ENCODE data around the gene BRD3.

The BRD3 gene

DNA sequence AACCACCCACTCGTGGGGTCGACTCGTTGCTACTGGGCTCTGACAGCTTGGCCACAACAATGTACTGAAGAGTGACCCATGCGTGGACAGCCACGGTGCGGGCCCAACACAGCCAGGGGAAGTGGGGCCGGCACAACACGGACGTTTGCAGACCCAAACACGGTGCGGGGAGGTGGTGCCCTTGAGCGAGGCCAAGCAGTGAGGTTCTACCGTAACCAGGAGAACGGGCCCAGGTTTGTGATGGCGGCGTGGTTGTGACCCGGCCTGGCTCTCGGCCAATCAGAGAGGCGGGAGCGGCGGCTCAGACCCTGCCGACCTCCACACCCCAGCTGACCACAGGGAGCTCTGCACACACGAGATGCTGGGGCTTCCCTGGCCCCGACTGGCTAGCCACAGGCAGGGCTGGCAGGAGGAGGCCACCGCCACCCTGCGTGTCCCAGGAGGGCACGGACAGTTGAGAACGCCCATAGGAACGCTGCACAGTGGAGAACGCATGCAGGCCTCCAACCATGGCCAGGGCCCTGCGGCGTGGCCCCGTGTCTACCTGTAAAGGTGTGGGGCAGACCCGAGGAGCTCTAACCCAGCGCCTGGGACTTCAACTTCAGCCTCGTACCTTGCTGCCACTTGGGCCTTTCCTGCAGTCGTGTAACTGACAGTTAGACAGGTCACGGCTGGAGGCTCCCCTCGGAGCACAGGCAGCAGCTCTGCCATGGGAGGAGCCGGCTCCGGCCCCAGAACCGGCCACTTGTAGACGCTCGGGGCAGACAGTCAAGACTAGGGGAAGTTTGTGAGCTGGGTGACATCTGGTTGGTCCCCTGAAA is 13.7 kb downstream of the BRD3 start:
- no peaks in the 10 kb centered on the region; the same call in 1 of the 2 replicates for H3K4me1 ChIP-seq (ENCODE audit: insufficient read depth, low read length)
- H3K9me3 ChIP-seq (ENCODE audit: control insufficient read depth, insufficient read depth, low read length), result no peaks in the 10 kb centered on the region
- H3K9ac ChIP-seq (ENCODE audit: low read depth, low read length), result no peak overlapping the region
- H3K36me3 ChIP-seq (ENCODE audit: insufficient read depth, low read length), result peaks cover 10% of the 10 kb centered on the region

DNA sequence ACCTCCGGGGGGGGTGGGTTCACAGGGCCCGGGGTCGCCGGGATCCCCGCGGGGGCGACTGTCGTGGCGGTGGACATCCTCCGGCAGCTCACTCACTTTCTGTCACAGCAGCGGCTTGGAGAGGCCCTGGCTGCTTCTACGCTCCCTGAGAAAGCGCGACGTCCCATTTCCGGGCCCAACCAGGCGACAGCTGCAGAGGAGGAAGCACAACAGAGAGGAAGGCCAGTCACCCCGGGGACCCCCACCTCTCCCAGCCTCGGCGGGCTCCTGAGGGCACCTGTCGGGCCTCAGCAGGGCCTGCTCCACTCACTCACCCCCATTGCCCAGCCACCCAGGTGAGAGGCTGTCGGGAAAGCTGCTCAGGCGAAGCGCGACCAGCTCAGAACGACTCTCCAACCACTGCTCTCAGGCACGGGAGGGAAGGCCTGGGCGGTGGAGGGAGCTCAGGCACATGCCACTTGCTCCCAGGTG is 14.4 kb downstream of the BRD3 start:
- H3K4me1 ChIP-seq (ENCODE audit: insufficient read depth, low read length), result no peaks in the 10 kb centered on the region; the same call in 1 of the 2 replicates
- no peaks in the 10 kb centered on the region for H3K9me3 ChIP-seq (ENCODE audit: control insufficient read depth, insufficient read depth, low read length)
- peaks cover 10% of the 10 kb centered on the region for H3K36me3 ChIP-seq (ENCODE audit: insufficient read depth, low read length)
- H3K9ac ChIP-seq (ENCODE audit: low read depth, low read length), result no peak overlapping the region

DNA sequence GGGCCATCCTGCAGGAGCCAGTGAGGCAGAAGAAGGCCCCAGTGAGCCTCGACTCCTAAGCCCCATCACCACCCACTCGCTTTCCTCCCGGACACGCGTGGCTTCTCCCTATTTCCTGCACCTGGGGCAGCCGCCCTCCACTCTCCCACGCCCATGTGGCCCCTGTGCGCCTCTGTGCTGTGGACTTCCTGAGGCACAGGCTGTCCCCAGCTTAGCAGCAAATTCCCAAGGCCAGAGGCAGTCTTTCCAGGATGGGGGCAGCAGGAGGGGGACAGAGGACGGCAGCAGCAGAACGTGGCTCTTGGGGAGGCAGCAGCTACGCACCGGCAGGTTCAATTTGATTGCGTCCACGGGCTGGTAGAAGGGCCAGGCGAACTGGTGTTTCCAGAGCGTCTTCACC is 14.9 kb downstream of the BRD3 start:
- Histone ChIP-seq H3K9ac (ENCODE audit: low read depth, low read length) (no peak overlapping the region), H3K36me3 (ENCODE audit: insufficient read depth, low read length) (peaks cover 10% of the 10 kb centered on the region), H3K9me3 (ENCODE audit: control insufficient read depth, insufficient read depth, low read length) (no peaks in the 10 kb centered on the region), H3K4me1 (ENCODE audit: insufficient read depth, low read length) (no peaks in the 10 kb centered on the region; the same call in 1 of the 2 replicates)

- no peak overlapping the region for H3K9ac ChIP-seq (ENCODE audit: low read depth, low read length)
- no peaks in the 10 kb centered on the region; the same call in 1 of the 2 replicates for H3K4me1 ChIP-seq (ENCODE audit: insufficient read depth, low read length)
- H3K36me3 ChIP-seq (ENCODE audit: insufficient read depth, low read length), result peaks cover 10% of the 10 kb centered on the region
- no peaks in the 10 kb centered on the region for H3K9me3 ChIP-seq (ENCODE audit: control insufficient read depth, insufficient read depth, low read length)
These were observed 15.3 kb downstream of the BRD3 start for GRCh38 chr9:134052491-134052890.

GRCh38 chr9:134051319-134051718 is 16.5 kb downstream of the BRD3 start:
- Histone ChIP-seq H3K36me3 (ENCODE audit: insufficient read depth, low read length) (peaks cover 10% of the 10 kb centered on the region), H3K4me1 (ENCODE audit: insufficient read depth, low read length) (no peaks in the 10 kb centered on the region; the same call in 1 of the 2 replicates), H3K9me3 (ENCODE audit: control insufficient read depth, insufficient read depth, low read length) (no peaks in the 10 kb centered on the region), H3K9ac (ENCODE audit: low read depth, low read length) (no peak overlapping the region)

- no peaks in the 10 kb centered on the region for H3K9me3 ChIP-seq (ENCODE audit: control insufficient read depth, insufficient read depth, low read length)
- H3K36me3 ChIP-seq (ENCODE audit: insufficient read depth, low read length), result peaks cover 10% of the 10 kb centered on the region
- no peaks in the 10 kb centered on the region; the same call in 1 of the 2 replicates for H3K4me1 ChIP-seq (ENCODE audit: insufficient read depth, low read length)
- no peak overlapping the region for H3K9ac ChIP-seq (ENCODE audit: low read depth, low read length)
These were observed 17.1 kb downstream of the BRD3 start for GRCh38 chr9:134050726-134051125.

- peaks cover 10% of the 10 kb centered on the region for H3K36me3 ChIP-seq (ENCODE audit: insufficient read depth, low read length)
- no peaks in the 10 kb centered on the region for H3K4me1 ChIP-seq (ENCODE audit: insufficient read depth, low read length)
These were observed 17.8 kb downstream of the BRD3 start for GRCh38 chr9:134049772-134050588.

GRCh38 chr9:134049236-134049635 is 18.6 kb downstream of the BRD3 start:
- Histone ChIP-seq H3K4me1 (ENCODE audit: insufficient read depth, low read length) (no peaks in the 10 kb centered on the region), H3K9ac (ENCODE audit: low read depth, low read length) (no peak overlapping the region), H3K9me3 (ENCODE audit: control insufficient read depth, insufficient read depth, low read length) (no peaks in the 10 kb centered on the region), H3K36me3 (ENCODE audit: insufficient read depth, low read length) (peaks cover 10% of the 10 kb centered on the region)

More at GRCh38 chr9:134049772-134050588, 17.8 kb downstream of the BRD3 start:
- Histone ChIP-seq H3K9ac (ENCODE audit: low read depth, low read length) (no peak overlapping the region), H3K9me3 (ENCODE audit: control insufficient read depth, insufficient read depth, low read length) (no peaks in the 10 kb centered on the region)

- Histone ChIP-seq H3K9me3 (ENCODE audit: control insufficient read depth, insufficient read depth, low read length) (no peaks in the 10 kb centered on the region), H3K4me1 (ENCODE audit: insufficient read depth, low read length) (no peaks in the 10 kb centered on the region), H3K36me3 (ENCODE audit: insufficient read depth, low read length) (peaks cover 13% of the 10 kb centered on the region), H3K9ac (ENCODE audit: low read depth, low read length) (no peak overlapping the region)
These were observed 19.3 kb downstream of the BRD3 start for GRCh38 chr9:134048582-134048968.

DNA sequence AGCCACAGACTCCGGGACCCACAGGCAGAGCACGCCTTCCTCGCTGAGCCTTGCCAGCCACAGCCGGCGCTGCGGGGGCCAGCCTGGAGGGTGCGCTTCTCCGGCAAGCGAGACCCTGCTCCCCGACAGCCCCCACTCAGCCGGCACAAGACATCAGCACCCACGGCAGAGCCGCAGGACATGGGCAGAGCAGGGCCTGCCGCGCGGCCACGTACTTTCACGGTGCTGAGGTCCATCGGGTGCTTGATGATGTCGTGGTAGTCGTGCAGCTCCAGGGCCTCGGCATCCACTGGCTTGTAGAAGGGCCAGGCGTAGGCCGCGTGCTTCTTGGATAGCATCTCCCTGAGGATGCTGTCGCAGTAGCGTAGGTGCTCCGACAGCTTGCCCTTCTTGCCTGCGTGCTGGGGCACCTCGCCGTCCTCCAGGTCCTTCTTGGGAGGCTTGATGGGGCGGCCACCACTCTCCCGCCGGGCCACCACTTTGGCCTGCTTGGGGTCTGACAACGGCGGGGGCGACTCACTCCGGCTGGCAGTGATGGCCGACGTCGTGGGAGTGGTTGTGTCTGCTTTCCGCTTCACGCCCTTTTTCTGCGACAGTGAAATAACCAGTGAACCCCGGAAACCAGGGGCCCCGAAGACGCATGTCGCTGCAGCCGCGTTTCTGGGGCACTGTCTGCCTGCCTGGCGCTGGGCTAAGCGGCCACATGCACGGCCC is 19.8 kb downstream of the BRD3 start:
- peaks cover 11% of the 10 kb centered on the region for H3K36me3 ChIP-seq (ENCODE audit: insufficient read depth, low read length)
- no peaks in the 10 kb centered on the region for H3K4me1 ChIP-seq (ENCODE audit: insufficient read depth, low read length)
- no peak overlapping the region for H3K9ac ChIP-seq (ENCODE audit: low read depth, low read length)
- H3K9me3 ChIP-seq (ENCODE audit: control insufficient read depth, insufficient read depth, low read length), result no peaks in the 10 kb centered on the region

GRCh38 chr9:134046894-134047681 is 20.7 kb downstream of the BRD3 start:
- Histone ChIP-seq H3K36me3 (ENCODE audit: insufficient read depth, low read length) (peaks cover 2% of the 10 kb centered on the region), H3K4me1 (ENCODE audit: insufficient read depth, low read length) (no peaks in the 10 kb centered on the region), H3K9me3 (ENCODE audit: control insufficient read depth, insufficient read depth, low read length) (no peaks in the 10 kb centered on the region), H3K9ac (ENCODE audit: low read depth, low read length) (no peak overlapping the region)

- Histone ChIP-seq H3K9me3 (ENCODE audit: control insufficient read depth, insufficient read depth, low read length) (no peaks in the 10 kb centered on the region), H3K9ac (ENCODE audit: low read depth, low read length) (no peak overlapping the region), H3K4me1 (ENCODE audit: insufficient read depth, low read length) (no peaks in the 10 kb centered on the region), H3K36me3 (ENCODE audit: insufficient read depth, low read length) (peaks cover 2% of the 10 kb centered on the region; the same call in 1 of the 2 replicates)
These were observed 21.8 kb downstream of the BRD3 start for GRCh38 chr9:134045841-134046544.

GRCh38 chr9:134044944-134045343 is 22.9 kb downstream of the BRD3 start:
- Histone ChIP-seq H3K36me3 (ENCODE audit: insufficient read depth, low read length) (peaks cover 2% of the 10 kb centered on the region; the same call in 1 of the 2 replicates), H3K9me3 (ENCODE audit: control insufficient read depth, insufficient read depth, low read length) (no peaks in the 10 kb centered on the region), H3K9ac (ENCODE audit: low read depth, low read length) (no peak overlapping the region), H3K4me1 (ENCODE audit: insufficient read depth, low read length) (no peaks in the 10 kb centered on the region)

All from ES-I3 (cell line).